ENCODE measurements around the gene S100P. TPM values are rescaled to one million over a fixed set of nuclear protein-coding genes. Genes with fewer than 3 reads are reported as not detected.
A peak's percentile ranks its signal among the peaks of the same experiment; 100 is the strongest.

S100P gene
- total RNA-seq, 2 experiments from 2014 or later, result not detected

- intact Hi-C loops (cut with micrococcal nuclease; ENCODE audit: unreplicated experiment), result no loop called here
- Histone ChIP-seq H4K20me1 (ENCODE audit: insufficient read depth, low read length) (peaks cover 13% of the 10 kb centered on the region), H3K4me1 (ENCODE audit: insufficient read depth, low read length, poor library complexity, severe bottlenecking) (peaks cover 24% of the 10 kb centered on the region), H3K4me2 (ENCODE audit: low read length) (peak overlapping the region; percentile 77), H3K9me3 (ENCODE audit: low read length) (no peaks in the 10 kb centered on the region), H3K4me3 (ENCODE audit: low read depth, low read length, poor library complexity, severe bottlenecking) (peak overlapping the region; percentile 78), H3K36me3 (ENCODE audit: insufficient read depth, low read length) (peaks cover 41% of the 10 kb centered on the region), H2AFZ (ENCODE audit: low read length) (no peak overlapping the region), H3K79me2 (ENCODE audit: insufficient read depth, low read depth, low read length) (peaks cover 25% of the 10 kb centered on the region), H3K27ac (ENCODE audit: low read depth, low read length, poor library complexity, severe bottlenecking) (no peak overlapping the region), H3K9me2 (ENCODE audit: insufficient read depth, low read length) (no peaks in the 10 kb centered on the region)
- no TSS peak for BruUV-seq (replicated peaks)
- TF ChIP-seq CTCF (conservative IDR thresholded peaks at IDR 0.05; ENCODE audit: low read length) (no peak), EZH2phosphoT487 (IDR thresholded peaks at IDR 0.05; ENCODE audit: borderline replicate concordance, low read depth, low read length) (no peak)
- CTCF ChIA-PET (ENCODE audit: unreplicated experiment), result interaction anchor here (0.5 kb wide), 1 partner anchor 104 kb away, joined by 3 read pairs; no protein-coding TSS in a partner anchor
- DNase-seq (ENCODE audit: low spot score), result no peak
- POLR2A ChIA-PET, result interaction anchor here (0.7 kb wide), 1 partner anchor 1785 kb away, joined by 4 read pairs; no protein-coding TSS in a partner anchor
Measured at GRCh38 chr4:6676722-6677558, 16.7 kb upstream of the S100P start.

GRCh38 chr4:6680372-6681034, 13.2 kb upstream of the S100P start:
- Histone ChIP-seq H3K4me1 (ENCODE audit: insufficient read depth, low read length, poor library complexity, severe bottlenecking) (peaks cover 18% of the 10 kb centered on the region), H2AFZ (ENCODE audit: low read length) (no peak overlapping the region), H3K9me2 (ENCODE audit: insufficient read depth, low read length) (no peaks in the 10 kb centered on the region), H3K9me3 (ENCODE audit: low read length) (no peaks in the 10 kb centered on the region), H3K79me2 (ENCODE audit: insufficient read depth, low read depth, low read length) (peaks cover 13% of the 10 kb centered on the region), H3K27ac (ENCODE audit: low read depth, low read length, poor library complexity, severe bottlenecking) (no peak overlapping the region), H4K20me1 (ENCODE audit: insufficient read depth, low read length) (peaks cover 6% of the 10 kb centered on the region), H3K4me2 (ENCODE audit: low read length) (no peak overlapping the region), H3K36me3 (ENCODE audit: insufficient read depth, low read length) (peaks cover 35% of the 10 kb centered on the region), H3K4me3 (ENCODE audit: low read depth, low read length, poor library complexity, severe bottlenecking) (no peak overlapping the region)
- intact Hi-C loops (cut with micrococcal nuclease; ENCODE audit: unreplicated experiment), result loop anchor here (10.0 kb wide), 1 partner anchor 964 kb away; no protein-coding TSS in a partner anchor
- no TSS peak for BruUV-seq (replicated peaks)
- no peak for DNase-seq (ENCODE audit: low spot score)
- TF ChIP-seq CTCF (conservative IDR thresholded peaks at IDR 0.05; ENCODE audit: low read length) (no peak), EZH2phosphoT487 (IDR thresholded peaks at IDR 0.05; ENCODE audit: borderline replicate concordance, low read depth, low read length) (no peak)
- ChIA-PET POLR2A (no interaction called here), CTCF (ENCODE audit: unreplicated experiment) (no interaction called here)

Measured in OCI-LY7 (cell line).